RWPE1 (cell line): Measurements from ENCODE around the gene STAM.
"Not testable (repeated sequence)": the region's sequence is repeated elsewhere in the genome, so short reads cannot be mapped to it uniquely, and the experiment has no call there.

Source experiments
- CTCF ChIA-PET: fragments of 350-600 bp; sonication (Branson Sonifier 250); formaldehyde crosslinking; extraction: SDS; loops from one replicate; lab custom pipeline; 2021; lab: Yijun Ruan, JAX
- POLR2A ChIA-PET: fragments of 400-600 bp; formaldehyde crosslinking; extraction: SDS; loops from one replicate; lab custom pipeline; 2020; ENCODE audit warnings: antibody characterized with exemption; ENCODE audit not compliant: low non-redundant PET; lab: Yijun Ruan, JAX
- DNase-seq: peaks from one replicate; pipeline ENCODE4 v3.0.0; 2012; ENCODE audit warnings: low spot score
- H3K27ac ChIP-seq: fragments of 450-650 bp; 2 replicates; pipeline ENCODE4 v1.5.1; 2017
- TF ChIP-seq, protein P1 (sequence below): fragments of 450-650 bp; conservative IDR thresholded peaks from 2 replicates; pipeline ENCODE4 v1.5.1; 2017; ENCODE audit warnings: low read depth, mild to moderate bottlenecking

Gene STAM

DNA sequence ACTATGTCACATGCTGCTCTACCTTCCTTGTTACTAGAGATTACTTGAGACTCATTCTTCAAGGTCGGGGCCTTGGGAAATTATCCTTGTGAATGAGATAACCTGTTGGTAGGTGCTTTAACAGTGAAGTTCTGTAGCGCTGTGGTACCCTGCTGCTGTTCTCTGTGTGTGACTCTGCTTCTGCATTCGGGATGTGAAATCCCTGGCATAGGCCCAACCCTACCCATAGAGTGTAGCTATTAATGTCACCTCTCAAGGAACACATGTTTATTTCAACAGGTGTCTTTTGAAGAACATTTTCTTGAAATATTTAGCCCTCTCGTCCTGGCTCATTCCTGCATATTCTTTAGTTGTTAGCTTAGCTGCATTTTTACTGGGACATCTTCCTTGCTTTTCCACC is 66.2 kb downstream of the STAM start:
- no peak for DNase-seq
- H3K27ac ChIP-seq = no peak overlapping the region
- POLR2A ChIA-PET = no interaction called here
- TF ChIP-seq, protein P1, sequence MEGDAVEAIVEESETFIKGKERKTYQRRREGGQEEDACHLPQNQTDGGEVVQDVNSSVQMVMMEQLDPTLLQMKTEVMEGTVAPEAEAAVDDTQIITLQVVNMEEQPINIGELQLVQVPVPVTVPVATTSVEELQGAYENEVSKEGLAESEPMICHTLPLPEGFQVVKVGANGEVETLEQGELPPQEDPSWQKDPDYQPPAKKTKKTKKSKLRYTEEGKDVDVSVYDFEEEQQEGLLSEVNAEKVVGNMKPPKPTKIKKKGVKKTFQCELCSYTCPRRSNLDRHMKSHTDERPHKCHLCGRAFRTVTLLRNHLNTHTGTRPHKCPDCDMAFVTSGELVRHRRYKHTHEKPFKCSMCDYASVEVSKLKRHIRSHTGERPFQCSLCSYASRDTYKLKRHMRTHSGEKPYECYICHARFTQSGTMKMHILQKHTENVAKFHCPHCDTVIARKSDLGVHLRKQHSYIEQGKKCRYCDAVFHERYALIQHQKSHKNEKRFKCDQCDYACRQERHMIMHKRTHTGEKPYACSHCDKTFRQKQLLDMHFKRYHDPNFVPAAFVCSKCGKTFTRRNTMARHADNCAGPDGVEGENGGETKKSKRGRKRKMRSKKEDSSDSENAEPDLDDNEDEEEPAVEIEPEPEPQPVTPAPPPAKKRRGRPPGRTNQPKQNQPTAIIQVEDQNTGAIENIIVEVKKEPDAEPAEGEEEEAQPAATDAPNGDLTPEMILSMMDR = no peak
- CTCF ChIA-PET = no interaction called here

DNA sequence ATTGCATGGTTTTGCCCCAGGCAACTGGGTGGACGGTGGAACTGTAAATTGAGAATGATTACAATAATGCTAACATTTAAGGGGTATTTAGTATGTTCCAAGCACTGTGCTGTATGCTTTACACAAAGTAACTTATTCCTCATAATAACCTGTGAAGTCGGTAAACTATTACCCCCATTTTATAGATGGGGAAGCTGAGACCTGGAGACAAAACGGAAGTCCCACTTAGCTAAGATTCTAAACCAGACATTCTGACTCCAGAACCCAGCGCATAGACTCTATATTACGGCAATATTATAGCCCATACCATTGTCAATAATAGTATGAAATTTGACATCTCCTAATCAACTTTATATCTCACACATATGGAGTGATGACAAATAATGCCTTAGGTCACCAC is 68.1 kb downstream of the STAM start:
- DNase-seq = no peak
- POLR2A ChIA-PET = no interaction called here
- TF ChIP-seq, protein P1 = no peak
- H3K27ac ChIP-seq = no peak overlapping the region
- CTCF ChIA-PET = no interaction called here

DNA sequence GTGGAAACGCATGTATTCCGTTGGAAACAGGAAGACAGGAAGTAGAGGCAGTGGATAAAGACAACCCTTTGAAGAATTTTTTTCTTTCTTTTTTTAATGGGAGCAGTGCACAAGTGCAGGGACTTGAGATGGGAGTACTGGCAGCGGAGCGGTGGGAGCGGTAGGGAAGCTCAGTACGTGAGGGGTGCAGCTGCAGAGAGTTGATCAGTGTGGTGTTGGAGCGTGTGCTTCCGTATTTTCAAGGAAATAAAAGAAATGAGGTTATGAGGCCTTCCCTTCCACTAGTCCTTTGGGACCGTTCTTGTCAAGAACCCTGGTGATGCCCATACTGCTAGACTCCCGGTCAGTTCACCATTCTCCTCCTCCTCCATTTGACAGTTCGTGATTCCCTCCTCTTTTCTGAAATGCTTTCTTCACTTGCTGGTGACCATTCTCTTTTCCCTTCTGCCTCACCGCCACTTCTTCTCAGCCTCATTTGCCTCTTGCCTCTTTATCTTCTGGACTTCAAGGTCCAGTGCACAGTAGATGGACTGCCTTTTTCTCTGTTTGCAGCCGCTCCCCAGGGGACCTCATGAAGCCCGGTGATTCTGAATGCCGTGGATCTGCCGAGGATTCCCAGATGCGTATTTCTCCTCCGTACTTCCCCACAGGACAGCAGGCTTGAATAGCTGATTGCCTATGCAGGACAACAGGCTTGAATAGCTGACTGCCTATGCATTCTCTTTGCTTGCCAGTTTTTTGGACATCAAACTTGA is 68.9 kb downstream of the STAM start:
- H3K27ac ChIP-seq = no peak overlapping the region
- TF ChIP-seq, protein P1 = no peak
- ChIA-PET POLR2A (no interaction called here), CTCF (no interaction called here)
- DNase-seq = no peak

DNA sequence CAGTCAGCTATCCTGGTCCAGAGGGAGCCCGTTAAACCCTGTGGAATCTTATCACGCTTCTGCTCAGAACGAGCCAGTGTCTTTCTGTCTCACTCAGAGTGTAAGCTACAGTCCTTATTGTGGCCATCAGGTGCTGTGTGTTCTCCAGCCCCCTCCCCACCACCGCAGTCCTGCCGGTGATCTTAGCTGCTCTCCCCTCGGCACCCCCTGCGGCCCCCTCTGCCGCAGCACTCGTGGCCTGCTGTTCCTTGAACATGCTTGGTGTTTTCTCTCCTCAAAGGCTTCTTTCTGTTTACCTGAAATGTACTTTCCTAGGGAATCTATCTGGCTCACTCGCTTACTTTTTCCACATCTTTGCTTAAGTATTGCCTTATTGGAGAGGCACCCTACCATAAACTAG is 69.8 kb downstream of the STAM start:
- TF ChIP-seq, protein P1 = no peak
- DNase-seq = no peak
- POLR2A ChIA-PET = no interaction called here
- no peak overlapping the region for H3K27ac ChIP-seq
- CTCF ChIA-PET = no interaction called here

DNA sequence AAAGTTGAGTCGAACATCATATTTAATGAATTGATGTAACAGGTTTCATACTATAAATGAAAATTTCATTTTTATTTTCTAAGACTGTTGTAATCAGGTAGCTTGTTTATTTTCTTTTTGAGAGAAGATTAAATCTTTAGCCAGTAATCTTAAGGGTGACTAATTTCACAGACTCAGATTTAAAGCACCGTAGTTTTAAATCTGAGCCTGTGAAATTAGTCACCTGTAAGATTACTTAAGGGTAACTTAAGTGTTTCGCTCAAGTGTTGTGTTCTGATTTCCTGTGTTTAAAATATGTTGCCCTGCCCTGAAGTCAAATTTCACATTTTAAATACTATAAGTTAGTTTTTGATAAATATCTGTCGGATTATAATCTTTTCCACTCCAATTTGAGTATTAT is 72.2 kb downstream of the STAM start:
- no peak for DNase-seq
- TF ChIP-seq, protein P1 = no peak
- H3K27ac ChIP-seq = no peak overlapping the region
- POLR2A ChIA-PET = no interaction called here
- CTCF ChIA-PET = no interaction called here

DNA sequence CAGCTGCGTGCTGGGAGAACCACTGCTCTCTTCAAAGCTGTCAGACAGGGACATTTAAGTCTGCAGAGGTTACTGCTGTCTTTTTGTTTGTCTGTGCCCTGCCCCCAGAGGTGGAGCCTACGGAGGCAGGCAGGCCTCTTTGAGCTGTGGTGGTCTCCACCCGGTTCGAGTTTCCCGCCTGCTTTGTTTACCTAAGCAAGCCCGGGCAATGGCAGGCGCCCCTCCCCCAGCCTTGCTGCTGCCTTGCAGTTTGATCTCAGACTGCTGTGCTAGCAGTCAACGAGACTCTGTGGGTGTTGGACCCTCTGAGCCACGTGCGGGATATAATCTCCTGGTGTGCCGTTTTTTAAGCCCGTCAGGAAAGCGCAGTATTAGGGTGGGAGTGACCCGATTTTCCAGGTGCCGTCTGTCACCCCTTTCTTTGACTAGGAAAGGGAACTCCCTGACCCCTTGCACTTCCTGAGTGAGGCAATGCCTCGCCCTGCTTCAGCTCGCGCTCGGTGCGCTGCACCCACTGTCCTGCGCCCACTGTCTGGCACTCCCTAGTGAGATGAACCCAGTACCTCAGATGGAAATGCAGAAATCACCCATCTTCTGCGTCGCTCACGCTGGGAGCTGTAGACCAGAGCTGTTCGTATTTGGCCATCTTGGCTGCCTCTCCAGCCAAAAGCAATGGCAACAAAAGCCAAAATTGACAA is 78.5 kb downstream of the STAM start:
- H3K27ac ChIP-seq, POLR2A ChIA-PET, DNase-seq, CTCF ChIA-PET: not testable (repeated sequence)

DNA sequence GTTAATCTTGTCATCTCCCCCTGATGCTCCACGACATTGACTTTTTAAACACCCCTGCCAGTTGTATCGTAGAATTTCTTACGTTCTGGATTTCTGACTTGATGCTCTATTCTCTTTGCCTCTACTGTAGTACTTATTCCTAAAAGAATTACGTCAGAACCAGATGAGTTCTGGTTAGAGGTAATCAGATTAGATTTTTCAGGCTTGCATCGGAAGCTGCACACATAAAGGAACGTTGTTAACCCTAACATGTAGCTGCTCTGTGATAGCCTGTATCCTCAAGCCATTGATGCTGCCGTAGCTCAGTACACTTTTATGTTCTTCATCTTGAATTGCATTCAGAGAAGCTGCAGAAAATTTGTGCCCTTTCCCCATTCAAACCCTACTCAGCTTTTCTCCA is 81.8 kb downstream of the STAM start:
- H3K27ac ChIP-seq = no peak overlapping the region
- CTCF ChIA-PET = no interaction called here
- POLR2A ChIA-PET = no interaction called here
- TF ChIP-seq, protein P1 = no peak
- no peak for DNase-seq
